Measurements from ENCODE around the gene PDZD2.
A peak's percentile ranks its signal among the peaks of the same experiment; 100 is the strongest.
"Not testable (repeated sequence)": the region's sequence is repeated elsewhere in the genome, so short reads cannot be mapped to it uniquely, and the experiment has no call there.

Gene PDZD2

GRCh38 chr5:32043105-32043504 lies 404.2 kb downstream of the PDZD2 start:
- DNase-seq (ENCODE audit: low spot score) = no peak

GRCh38 chr5:32044434-32044833 lies 405.5 kb downstream of the PDZD2 start:
- DNase-seq (ENCODE audit: low spot score) = no peak

GRCh38 chr5:32044939-32045338 lies 406.0 kb downstream of the PDZD2 start:
- DNase-seq (ENCODE audit: low spot score) = peak; percentile 65

- DNase-seq (ENCODE audit: low spot score) = no peak
Observed at GRCh38 chr5:32047056-32047455, 408.1 kb downstream of the PDZD2 start.

GRCh38 chr5:32051796-32052195 lies 412.9 kb downstream of the PDZD2 start:
- DNase-seq (ENCODE audit: low spot score) = no peak

GRCh38 chr5:32055891-32056866 lies 417.2 kb downstream of the PDZD2 start:
- no peak for DNase-seq (ENCODE audit: low spot score)

GRCh38 chr5:32057187-32058096 lies 418.5 kb downstream of the PDZD2 start:
- no peak for DNase-seq (ENCODE audit: low spot score)

- DNase-seq (ENCODE audit: low spot score) = no peak
Observed at GRCh38 chr5:32058101-32058500, 419.2 kb downstream of the PDZD2 start.

GRCh38 chr5:32058997-32059396 lies 420.1 kb downstream of the PDZD2 start:
- DNase-seq (ENCODE audit: low spot score) = no peak

GRCh38 chr5:32059761-32060530 lies 421.0 kb downstream of the PDZD2 start:
- no peak for DNase-seq (ENCODE audit: low spot score)

- no peak for DNase-seq (ENCODE audit: low spot score)
Observed at GRCh38 chr5:32061236-32061635, 422.3 kb downstream of the PDZD2 start.

GRCh38 chr5:32066448-32066847 lies 427.5 kb downstream of the PDZD2 start:
- no peak for DNase-seq (ENCODE audit: low spot score)

GRCh38 chr5:32067774-32068470 lies 429.0 kb downstream of the PDZD2 start:
- DNase-seq (ENCODE audit: low spot score) = no peak

- DNase-seq (ENCODE audit: low spot score) = no peak
Observed at GRCh38 chr5:32068561-32068960, 429.6 kb downstream of the PDZD2 start.

GRCh38 chr5:32069396-32069795 lies 430.5 kb downstream of the PDZD2 start:
- DNase-seq (ENCODE audit: low spot score) = no peak

GRCh38 chr5:32071351-32071944 lies 432.5 kb downstream of the PDZD2 start:
- DNase-seq (ENCODE audit: low spot score) = no peak

GRCh38 chr5:32072054-32072453 lies 433.1 kb downstream of the PDZD2 start:
- DNase-seq (ENCODE audit: low spot score) = no peak

GRCh38 chr5:32074401-32074800 lies 435.5 kb downstream of the PDZD2 start:
- DNase-seq (ENCODE audit: low spot score) = no peak

- DNase-seq (ENCODE audit: low spot score) = peak; percentile 45
Observed at GRCh38 chr5:32076699-32077695, 438.1 kb downstream of the PDZD2 start.

- DNase-seq (ENCODE audit: low spot score) = not testable (repeated sequence)
Observed at GRCh38 chr5:32078855-32079254, 439.9 kb downstream of the PDZD2 start.

Measured in hepatic stellate cell (primary cell).